Measurements from ENCODE around the gene PLXNA1. TPM values are rescaled to one million over a fixed set of nuclear protein-coding genes. Genes with fewer than 3 reads are reported as not detected.
A peak's percentile ranks its signal among the peaks of the same experiment; 100 is the strongest.

The PLXNA1 gene
- total and polyA plus RNA-seq, 9 of the 15 experiments (the other 6 are each of a cell fraction or from before 2014, with no cell fraction given), result 0.23 to 59.9 (median 16.8) TPM

DNA sequence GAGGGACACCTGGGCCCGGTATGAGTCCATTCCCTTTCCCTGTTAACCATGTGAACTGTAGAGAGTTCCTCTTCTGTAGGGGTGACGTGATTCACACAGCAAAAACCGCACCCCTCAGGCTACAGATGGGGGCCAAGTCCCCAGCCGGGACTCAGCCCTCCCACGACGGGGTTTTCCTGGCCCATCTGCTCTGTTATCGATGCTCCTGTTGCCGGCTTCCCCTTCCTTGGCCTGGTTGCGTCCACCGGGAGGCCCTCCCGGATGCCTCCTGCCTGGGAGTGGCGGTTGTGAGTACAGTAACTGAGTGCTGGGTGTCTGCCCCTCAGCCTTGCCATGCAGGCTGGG lies 817 bp upstream of the PLXNA1 start:
- BruUV-seq (replicated peaks), result TSS peak; percentile 55
- TF ChIP-seq ZNF318 (IDR thresholded peaks at IDR 0.05; ENCODE audit: borderline replicate concordance in 1 of 2, low read depth in 1 of 2) (no peak), ATF3 (IDR thresholded peaks at IDR 0.05) (peak; percentile 36; the same call in 1 of the 2 replicates), ATF3 (CRISPR knock-in tag; conservative IDR thresholded peaks at IDR 0.05) (no peak), AFF4 (CRISPR knock-in tag; IDR thresholded peaks at IDR 0.05) (no peak), PHF8 (IDR thresholded peaks at IDR 0.05; ENCODE audit: borderline replicate concordance, low read length) (peak; percentile 43; the same call in 1 of the 2 replicates), SPI1 (IDR thresholded peaks at IDR 0.05; ENCODE audit: borderline replicate concordance, low read depth, low read length) (peak; percentile 44; the same call in 1 of the 2 replicates)

More for the DNA sequence above, 817 bp upstream of the PLXNA1 start:
- H3K79me2 ChIP-seq (ENCODE audit: control insufficient read depth, insufficient read depth, low read length), result peaks cover 38% of the 10 kb centered on the region
- H3K9me3 ChIP-seq (replicated peaks; ENCODE audit: control insufficient read depth, insufficient read depth, low read depth, low read length), result no peaks in the 10 kb centered on the region
- peak overlapping the region; percentile 74 to 94 for H3K9ac ChIP-seq (ENCODE audit: insufficient read depth in 1 of 2, low read depth in 2 of 2, low read length in 2 of 2)
- in situ Hi-C loops (cut with MboI) (no loop called here), intact Hi-C loops (cut with micrococcal nuclease) (loop anchor here (1.0 to 10.0 kb wide), 4 partner anchors 70 to 297 kb away; no protein-coding TSS in a partner anchor)
- peaks cover 16% of the 10 kb centered on the region for H3K9me1 ChIP-seq (ENCODE audit: control insufficient read depth, insufficient read depth, low read length)
- H3K27ac ChIP-seq (ENCODE audit: extremely low read depth, low read depth, low read length), result peak overlapping the region; percentile 86
- peak overlapping the region; percentile 80 for H3K4me2 ChIP-seq (ENCODE audit: insufficient read depth, low read length)
- H4K20me1 ChIP-seq (replicated peaks; ENCODE audit: control insufficient read depth, insufficient read depth, low read length), result peaks cover 30% of the 10 kb centered on the region
- ChIA-PET POLR2A (interaction anchor here (0.9 kb wide), 1 partner anchor 228 kb away, joined by 4 read pairs; no protein-coding TSS in a partner anchor), CTCF (ENCODE audit: low intra/inter-chr PET ratio) (interaction anchor here (0.7 to 2.0 kb wide), 3 partner anchors 230 to 302 kb away, joined by 3 to 17 read pairs (median 6); no protein-coding TSS in a partner anchor)
- no peaks in the 10 kb centered on the region for H3K27me3 ChIP-seq (ENCODE audit: control insufficient read depth in 2 of 2, insufficient read depth in 2 of 2, low read length in 2 of 2)
- ATAC-seq (peak; percentile 16), FAIRE-seq (no peak), DNase-seq (ENCODE audit: extremely low read depth in 1 of 4, low spot score in 3 of 4) (peak; percentile 44 to 54 (median 46))
- H3K4me1 ChIP-seq (replicated peaks in 1 of 2; ENCODE audit: control insufficient read depth in 2 of 2, insufficient read depth in 2 of 2, low read length in 2 of 2), result peaks cover 21 to 55% of the 10 kb centered on the region in 2 experiments
- peak overlapping the region; percentile 90 for H2AFZ ChIP-seq (ENCODE audit: low read depth, low read length)
- H3K36me3 ChIP-seq (ENCODE audit: control insufficient read depth, insufficient read depth, low read length), result peaks cover 7% of the 10 kb centered on the region; the same call in 2 of the 3 replicates
- H3K4me3 ChIP-seq, result peak overlapping the region; percentile 42
- 0% methylated on average over 2 of the region's 12 CpGs for WGBS (ENCODE audit: insufficient coverage, low coverage, missing lambda C conversion rate)

Data from K562 (cell line).